ES-I3 (cell line): ENCODE data around the gene ADCY9.
"Not testable (repeated sequence)": the region's sequence is repeated elsewhere in the genome, so short reads cannot be mapped to it uniquely, and the experiment has no call there.

ENCODE experiments used
- H3K36me3 ChIP-seq: 2 replicates; pipeline ENCODE4 v1.6.1; 2013; ENCODE audit warnings: mild to moderate bottlenecking, low read length, control low read depth, moderate library complexity; ENCODE audit not compliant: insufficient read depth
- H3K4me1 ChIP-seq: 2 replicates; pipeline ENCODE4 v1.6.1; 2013; ENCODE audit warnings: mild to moderate bottlenecking, control low read depth, low read length; ENCODE audit not compliant: insufficient read depth
- H3K9ac ChIP-seq: 2 replicates; pipeline ENCODE4 v1.6.1; 2013; ENCODE audit warnings: low read depth, mild to moderate bottlenecking, low read length, moderate library complexity
- H3K9me3 ChIP-seq: 2 replicates; pipeline ENCODE4 v1.6.1; 2013; ENCODE audit warnings: mild to moderate bottlenecking, low read length, moderate library complexity; ENCODE audit not compliant: control insufficient read depth, insufficient read depth

Gene ADCY9

GRCh38 chr16:3971261-3971660 lies 145.0 kb downstream of the ADCY9 start:
- no peaks in the 10 kb centered on the region for H3K4me1 ChIP-seq
- H3K36me3 ChIP-seq = no peaks in the 10 kb centered on the region
- H3K9me3 ChIP-seq = no peaks in the 10 kb centered on the region
- no peak overlapping the region for H3K9ac ChIP-seq

- Histone ChIP-seq H3K9ac (no peak overlapping the region), H3K4me1 (peaks cover 5% of the 10 kb centered on the region; the same call in 1 of the 2 replicates), H3K9me3 (no peaks in the 10 kb centered on the region), H3K36me3 (no peaks in the 10 kb centered on the region)
These were observed 147.7 kb downstream of the ADCY9 start for GRCh38 chr16:3968551-3968950.

- H3K9me3 ChIP-seq = no peaks in the 10 kb centered on the region
- no peak overlapping the region for H3K9ac ChIP-seq
- H3K4me1 ChIP-seq = peaks cover 16% of the 10 kb centered on the region; the same call in 1 of the 2 replicates
- no peaks in the 10 kb centered on the region for H3K36me3 ChIP-seq
These were observed 149.6 kb downstream of the ADCY9 start for GRCh38 chr16:3966681-3967080.

- no peaks in the 10 kb centered on the region for H3K36me3 ChIP-seq
- H3K9ac ChIP-seq = no peak overlapping the region
- H3K4me1 ChIP-seq = peaks cover 18% of the 10 kb centered on the region; the same call in 1 of the 2 replicates
- H3K9me3 ChIP-seq = no peaks in the 10 kb centered on the region
These were observed 150.3 kb downstream of the ADCY9 start for GRCh38 chr16:3965781-3966582.

- H3K36me3 ChIP-seq = no peaks in the 10 kb centered on the region
These were observed 150.9 kb downstream of the ADCY9 start for GRCh38 chr16:3965306-3965705.

GRCh38 chr16:3964686-3965290 lies 151.5 kb downstream of the ADCY9 start:
- Histone ChIP-seq H3K9ac (no peak overlapping the region), H3K9me3 (no peaks in the 10 kb centered on the region), H3K36me3 (no peaks in the 10 kb centered on the region), H3K4me1 (peaks cover 18% of the 10 kb centered on the region; the same call in 1 of the 2 replicates)

More at GRCh38 chr16:3965306-3965705, 150.9 kb downstream of the ADCY9 start:
- Histone ChIP-seq H3K9me3 (no peaks in the 10 kb centered on the region), H3K4me1 (peaks cover 18% of the 10 kb centered on the region; the same call in 1 of the 2 replicates), H3K9ac (no peak overlapping the region)

GRCh38 chr16:3963886-3964685 lies 152.2 kb downstream of the ADCY9 start:
- Histone ChIP-seq H3K9me3 (no peaks in the 10 kb centered on the region), H3K36me3 (no peaks in the 10 kb centered on the region), H3K9ac (no peak overlapping the region), H3K4me1 (peaks cover 18% of the 10 kb centered on the region; the same call in 1 of the 2 replicates)

GRCh38 chr16:3963203-3963602 lies 153.0 kb downstream of the ADCY9 start:
- Histone ChIP-seq H3K4me1 (peaks cover 18% of the 10 kb centered on the region; the same call in 1 of the 2 replicates), H3K36me3 (no peaks in the 10 kb centered on the region), H3K9me3 (no peaks in the 10 kb centered on the region), H3K9ac (no peak overlapping the region)

GRCh38 chr16:3961449-3961849 lies 154.8 kb downstream of the ADCY9 start:
- Histone ChIP-seq H3K9me3 (no peaks in the 10 kb centered on the region), H3K36me3 (no peaks in the 10 kb centered on the region), H3K9ac (no peak overlapping the region), H3K4me1 (peaks cover 25% of the 10 kb centered on the region)

GRCh38 chr16:3959926-3960590 lies 156.2 kb downstream of the ADCY9 start:
- H3K4me1 ChIP-seq = peaks cover 25% of the 10 kb centered on the region
- H3K9me3 ChIP-seq, H3K9ac ChIP-seq, H3K36me3 ChIP-seq: not testable (repeated sequence)

GRCh38 chr16:3959148-3959547 lies 157.1 kb downstream of the ADCY9 start:
- no peaks in the 10 kb centered on the region for H3K9me3 ChIP-seq
- H3K4me1 ChIP-seq = peaks cover 25% of the 10 kb centered on the region
- H3K9ac ChIP-seq = no peak overlapping the region
- no peaks in the 10 kb centered on the region for H3K36me3 ChIP-seq

- Histone ChIP-seq H3K9ac (no peak overlapping the region), H3K4me1 (peaks cover 16% of the 10 kb centered on the region), H3K9me3 (no peaks in the 10 kb centered on the region), H3K36me3 (no peaks in the 10 kb centered on the region)
These were observed 158.8 kb downstream of the ADCY9 start for GRCh38 chr16:3957344-3957980.

GRCh38 chr16:3954411-3954921 lies 161.8 kb downstream of the ADCY9 start:
- Histone ChIP-seq H3K4me1 (peaks cover 7% of the 10 kb centered on the region; the same call in 1 of the 2 replicates), H3K9ac (no peak overlapping the region), H3K9me3 (no peaks in the 10 kb centered on the region), H3K36me3 (no peaks in the 10 kb centered on the region)
